Activated CD8-positive, alpha-beta memory T cell treated with anti-CD3 and anti-CD28 coated beads for 36 hours (primary cell): Measurements from ENCODE around the gene SMYD1. TPM values are rescaled to one million over a fixed set of nuclear protein-coding genes. Genes with fewer than 3 reads are reported as not detected.

Source experiments
- CTCF ChIA-PET: fragments of 350-600 bp; sonication (Branson Sonifier 250); formaldehyde crosslinking; loops from one replicate; lab custom pipeline; 2021; ENCODE audit warnings: antibody characterized with exemption; lab: Charles Lee
- POLR2A ChIA-PET: fragments of 350-600 bp; sonication (Branson Sonifier 250); formaldehyde crosslinking; loops from one replicate; lab custom pipeline; 2021; ENCODE audit warnings: antibody characterized with exemption; lab: Charles Lee
- total RNA-seq, 2 experiments: library from RNA; stranded (reverse); gene quantifications; one replicate each; pipeline ENCODE4 v1.2.3, GENCODE V29; 2021

The SMYD1 gene
- total RNA-seq, 2 experiments from 2014 or later, result not detected

DNA sequence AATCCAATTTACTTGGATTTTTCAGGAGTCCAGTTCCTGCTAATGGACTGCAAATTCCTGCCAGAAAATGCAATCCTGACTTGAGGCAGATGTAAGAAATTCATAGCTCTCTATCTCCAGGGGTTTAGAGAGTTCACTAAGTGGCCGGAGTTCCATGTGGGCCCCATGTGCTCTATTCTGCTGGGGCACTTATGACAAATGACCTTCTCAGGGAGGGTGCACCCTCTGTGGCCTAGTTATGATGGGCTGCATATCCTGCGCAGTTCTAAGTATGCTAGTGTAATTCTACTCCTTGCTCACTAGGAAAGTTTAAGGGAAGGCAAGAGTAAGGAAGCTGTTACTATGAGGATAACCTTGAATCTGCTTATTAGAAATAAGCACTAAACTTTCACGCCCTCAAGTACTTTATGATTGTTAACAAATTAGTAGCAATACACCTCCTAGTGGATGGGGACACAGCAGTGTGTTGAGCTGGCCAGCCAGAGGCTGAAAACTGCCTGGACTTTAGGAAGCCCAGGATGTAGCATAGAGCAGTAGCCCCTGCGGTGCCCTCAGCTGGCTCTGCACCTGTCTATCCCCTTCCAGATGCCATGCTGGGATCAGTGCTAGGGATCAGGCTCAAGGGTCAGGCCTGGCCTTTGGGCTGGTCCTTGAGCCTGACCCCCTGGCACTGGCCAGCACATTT, 14.4 kb downstream of the SMYD1 start:
- ChIA-PET POLR2A (no interaction called here), CTCF (no interaction called here)

DNA sequence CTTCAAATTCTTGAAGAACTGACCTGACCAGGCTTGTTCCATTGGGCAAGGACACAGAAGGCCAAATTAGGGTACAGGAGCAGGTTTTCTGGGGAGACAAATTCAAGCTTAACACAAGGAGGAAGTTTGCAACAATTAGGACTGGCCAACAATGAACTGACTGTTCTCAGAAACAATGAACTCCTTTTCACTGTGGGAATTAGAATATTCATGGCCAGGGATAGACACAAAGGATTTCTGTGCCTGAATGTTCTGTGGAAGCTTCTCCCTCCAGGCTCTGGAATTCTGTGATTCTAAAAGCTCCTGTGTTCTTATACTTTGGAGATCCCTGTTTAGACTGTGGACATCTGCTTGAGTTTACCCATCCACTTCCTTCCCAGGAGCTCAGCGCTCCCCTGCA, 15.2 kb downstream of the SMYD1 start:
- CTCF ChIA-PET, result no interaction called here
- POLR2A ChIA-PET, result no interaction called here

DNA sequence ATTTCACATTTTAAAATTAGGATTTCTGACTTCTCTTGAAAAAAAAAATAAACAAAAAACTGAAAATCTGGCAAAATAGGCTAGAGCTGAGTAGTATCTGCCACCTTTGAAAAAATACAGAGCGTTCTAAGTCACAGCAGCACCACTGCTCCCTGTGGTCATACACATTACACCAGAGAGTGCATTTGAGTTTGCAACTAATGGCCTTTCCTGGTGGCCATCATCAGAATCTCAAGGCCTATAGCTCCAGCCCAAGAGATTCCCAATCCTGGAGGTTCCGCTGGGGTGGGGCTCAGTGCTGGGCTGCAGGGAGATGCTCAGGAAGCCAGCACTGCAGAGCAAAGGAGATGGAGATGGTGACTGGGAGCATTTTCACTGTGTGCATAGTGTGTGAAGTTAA, 17.5 kb downstream of the SMYD1 start:
- POLR2A ChIA-PET, result no interaction called here
- CTCF ChIA-PET, result interaction anchor here (0.7 to 0.8 kb wide), 2 partner anchors 9 to 25 kb away, joined by 3 to 4 read pairs; no protein-coding TSS in a partner anchor

DNA sequence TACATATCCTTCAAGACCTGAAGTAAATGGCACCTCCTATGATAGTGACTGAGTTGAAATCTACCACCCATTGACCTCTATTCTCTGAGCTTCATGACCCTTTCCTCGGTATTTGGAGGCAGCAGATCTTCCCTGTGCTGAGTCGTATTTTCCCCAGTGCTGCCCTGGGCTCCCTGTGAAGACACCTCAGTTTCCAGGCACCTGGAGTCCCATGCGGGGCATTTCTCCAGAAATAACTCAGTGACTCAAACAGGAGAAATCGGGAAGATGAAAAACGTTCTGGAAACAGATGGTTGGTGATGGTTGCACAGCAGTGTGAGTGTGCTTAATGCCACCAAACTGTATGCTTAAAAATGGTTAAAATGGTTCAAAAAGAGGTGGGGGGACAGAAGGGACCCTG, 18.0 kb downstream of the SMYD1 start:
- ChIA-PET CTCF (interaction anchor here (0.7 to 0.8 kb wide), 2 partner anchors 9 to 25 kb away, joined by 3 to 4 read pairs; no protein-coding TSS in a partner anchor), POLR2A (no interaction called here)

DNA sequence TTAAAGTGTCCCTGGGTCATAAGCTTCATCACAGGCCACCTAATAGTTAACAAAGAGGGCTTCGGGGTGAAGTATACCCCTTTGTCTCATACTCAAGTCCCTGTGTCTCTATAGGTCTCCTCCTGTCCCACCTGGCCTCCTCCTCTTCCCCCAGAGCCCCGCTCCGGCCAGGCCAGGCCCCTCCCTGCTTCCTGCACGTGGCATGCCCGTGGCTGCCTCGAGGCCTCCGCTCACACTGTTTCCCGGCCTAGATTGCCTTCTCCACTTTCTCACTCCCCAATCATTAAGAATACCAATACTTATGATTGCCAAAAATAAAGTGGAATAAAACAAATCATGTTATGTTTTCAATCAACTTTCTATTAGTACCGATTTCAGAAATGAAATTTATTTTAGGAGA, 18.8 kb downstream of the SMYD1 start:
- ChIA-PET POLR2A (no interaction called here), CTCF (no interaction called here)

DNA sequence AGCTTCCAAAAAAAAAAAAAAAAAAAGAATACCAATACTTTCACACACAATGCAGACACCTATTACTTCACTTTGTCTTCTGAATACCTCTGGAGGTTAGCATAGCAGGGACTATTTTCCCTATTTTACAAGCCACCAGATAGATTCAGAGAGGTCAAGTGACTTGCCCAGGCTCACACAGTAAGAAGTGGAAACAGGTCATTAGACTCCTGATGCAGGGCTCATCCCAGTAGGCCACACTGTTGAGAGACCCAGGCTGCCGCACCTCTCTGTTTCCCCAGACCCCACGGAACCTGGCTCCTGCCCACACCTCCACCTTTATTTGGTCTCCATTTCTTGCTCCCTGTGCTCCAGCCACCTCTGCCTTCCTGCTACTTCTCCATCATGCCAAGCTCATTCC, 19.4 kb downstream of the SMYD1 start:
- CTCF ChIA-PET, result interaction anchor here (0.6 kb wide), 1 partner anchor 83 kb away, joined by 3 read pairs; no protein-coding TSS in a partner anchor

DNA sequence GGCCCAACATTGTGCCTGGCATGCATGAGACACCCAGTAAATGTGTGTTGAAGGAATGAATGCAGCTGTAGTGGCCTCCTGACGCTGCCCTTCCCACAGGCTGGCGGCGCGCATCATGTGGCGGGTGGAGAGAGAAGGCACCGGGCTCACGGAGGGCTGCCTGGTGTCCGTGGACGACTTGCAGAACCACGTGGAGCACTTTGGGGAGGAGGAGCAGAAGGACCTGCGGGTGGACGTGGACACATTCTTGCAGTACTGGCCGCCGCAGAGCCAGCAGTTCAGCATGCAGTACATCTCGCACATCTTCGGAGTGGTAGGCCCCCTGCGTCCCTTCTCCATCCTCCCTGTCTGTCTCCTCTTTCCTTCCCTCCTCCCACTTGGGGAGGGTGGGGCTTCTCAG, 20.1 kb downstream of the SMYD1 start:
- POLR2A ChIA-PET, result no interaction called here
- CTCF ChIA-PET, result no interaction called here

More for the DNA sequence above, 19.4 kb downstream of the SMYD1 start:
- POLR2A ChIA-PET, result no interaction called here

DNA sequence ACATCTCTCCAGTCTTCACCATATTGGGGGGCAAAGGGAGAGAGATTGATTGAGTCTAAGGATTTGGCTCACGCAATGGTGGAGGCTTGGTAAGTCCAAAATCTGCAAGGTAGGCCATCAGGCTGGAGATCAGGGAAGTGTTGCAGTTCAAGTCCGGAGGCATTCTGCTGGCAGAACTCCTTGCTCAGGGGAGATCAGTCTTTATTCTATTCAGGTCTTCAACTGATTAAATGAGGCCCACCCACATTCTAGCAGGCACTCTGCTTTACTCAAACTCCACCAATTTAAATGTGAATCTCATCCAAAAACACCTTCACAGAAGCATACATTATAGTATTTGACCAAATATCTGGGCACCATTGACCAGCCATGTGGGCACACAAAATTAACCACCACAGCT, 21.4 kb downstream of the SMYD1 start:
- ChIA-PET CTCF (interaction anchor here (0.7 to 1.5 kb wide), 2 partner anchors 28 to 29 kb away, joined by 3 to 5 read pairs; no protein-coding TSS in a partner anchor), POLR2A (no interaction called here)

DNA sequence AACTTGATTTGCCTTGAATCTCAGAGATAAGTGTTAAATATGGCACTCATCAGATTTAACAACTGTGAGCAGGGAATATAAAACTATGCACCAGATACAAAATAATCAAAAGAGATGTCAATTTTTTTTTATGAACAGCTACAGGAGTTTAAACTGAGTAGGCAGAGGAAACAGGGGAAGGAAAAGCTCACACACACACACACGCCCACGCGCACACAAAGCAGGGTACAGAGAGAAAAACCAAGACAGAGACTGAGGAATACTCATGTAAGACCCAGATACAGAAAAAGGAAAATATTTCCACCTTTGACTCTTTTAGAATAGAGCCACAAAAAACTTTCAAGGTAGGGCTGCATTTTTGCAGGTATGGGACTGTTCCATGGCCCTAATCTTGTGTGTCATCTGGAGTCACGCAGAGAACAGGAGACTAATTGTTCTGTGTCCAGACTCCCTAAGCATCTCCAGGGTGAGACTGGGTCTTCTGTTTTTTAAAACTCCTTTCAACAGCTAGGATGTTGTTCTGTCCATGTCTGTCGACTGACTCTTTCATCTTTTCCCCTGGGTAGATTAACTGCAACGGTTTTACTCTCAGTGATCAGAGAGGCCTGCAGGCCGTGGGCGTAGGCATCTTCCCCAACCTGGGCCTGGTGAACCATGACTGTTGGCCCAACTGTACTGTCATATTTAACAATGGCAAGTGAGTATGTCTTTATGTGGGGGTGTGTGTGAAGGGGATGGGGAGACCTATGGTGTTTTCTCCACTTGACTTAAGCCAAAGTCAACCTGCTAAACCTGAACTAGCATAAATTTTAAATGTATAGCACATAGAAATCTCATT, 23.0 kb downstream of the SMYD1 start:
- ChIA-PET CTCF (interaction anchor here (1.5 kb wide), 1 partner anchor 30 kb away, joined by 3 read pairs; no protein-coding TSS in a partner anchor), POLR2A (no interaction called here)

DNA sequence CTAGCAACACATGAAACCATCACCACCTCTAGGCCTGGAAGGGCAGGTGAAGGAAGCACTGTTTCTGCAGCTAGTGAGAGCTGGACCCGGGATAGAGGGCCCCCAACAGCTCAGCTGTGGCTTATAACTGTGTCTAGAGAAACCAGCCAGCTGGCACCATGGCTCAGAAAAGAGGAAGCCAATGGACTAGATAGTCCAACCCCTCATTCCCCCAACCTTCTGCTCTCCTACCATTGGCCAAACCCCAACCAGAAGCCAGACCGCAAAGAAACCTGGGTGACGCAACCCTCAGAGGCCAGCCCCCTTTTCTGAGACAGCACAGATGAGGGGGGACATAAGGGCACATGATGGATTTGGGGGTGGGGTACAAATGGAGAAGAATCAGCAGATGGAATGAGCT, 24.3 kb downstream of the SMYD1 start:
- CTCF ChIA-PET, result no interaction called here
- POLR2A ChIA-PET, result no interaction called here

DNA sequence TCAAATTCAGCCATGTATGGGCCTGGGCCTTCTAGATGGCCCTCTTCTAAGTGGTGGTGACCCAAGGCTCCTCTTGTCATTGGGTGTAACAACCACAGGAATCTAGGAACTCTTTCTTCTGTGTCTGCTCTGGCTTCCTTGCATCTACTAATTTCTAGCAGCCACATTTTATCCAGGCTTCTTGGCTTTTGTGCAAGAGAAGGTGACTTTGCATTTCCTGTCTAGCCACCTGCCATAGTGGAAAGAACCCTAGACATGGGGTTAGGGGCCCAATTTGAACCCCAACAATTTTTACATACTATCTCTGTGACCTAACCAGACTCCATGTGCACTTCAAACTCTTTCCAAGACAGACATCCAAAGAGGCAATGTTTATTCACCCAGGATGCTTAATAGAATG, 25.1 kb downstream of the SMYD1 start:
- CTCF ChIA-PET, result no interaction called here
- POLR2A ChIA-PET, result no interaction called here

DNA sequence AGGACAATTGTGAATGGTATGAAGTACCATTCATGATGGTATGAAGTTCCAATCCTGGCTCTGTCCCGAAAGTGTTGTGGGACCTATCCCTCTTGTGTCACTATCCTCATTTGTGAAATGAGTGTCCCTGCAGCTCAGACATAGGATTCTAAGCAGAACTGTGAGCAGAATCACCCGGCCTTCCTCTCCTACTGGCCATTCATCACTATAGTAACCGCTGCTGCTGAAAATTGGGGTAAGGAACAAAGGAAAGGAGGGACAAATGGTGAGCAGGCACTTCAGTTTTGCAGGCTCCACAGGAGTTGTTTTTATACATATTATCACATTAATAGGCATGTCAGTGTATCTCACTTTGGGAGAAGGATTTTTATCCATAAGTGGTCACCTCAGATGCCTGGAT, 27.4 kb downstream of the SMYD1 start:
- POLR2A ChIA-PET, result no interaction called here

DNA sequence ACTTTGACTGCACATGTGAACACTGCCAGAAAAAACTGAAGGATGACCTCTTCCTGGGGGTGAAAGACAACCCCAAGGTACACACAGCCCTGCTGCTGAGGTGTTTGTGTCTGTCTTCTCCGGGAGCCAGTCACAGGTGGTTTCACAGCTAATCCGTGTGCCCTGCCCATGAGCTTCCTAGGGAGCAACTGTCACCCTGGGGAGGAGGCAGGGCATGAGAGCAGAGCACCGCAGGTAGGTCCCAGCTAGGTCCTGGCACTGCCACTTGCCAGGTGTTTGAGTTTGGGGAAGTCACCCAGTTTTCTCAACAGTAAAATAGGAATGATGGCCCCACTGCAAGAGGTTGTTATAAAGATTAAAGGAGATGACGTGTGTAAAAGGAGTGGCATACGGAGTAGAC, 29.1 kb downstream of the SMYD1 start:
- ChIA-PET POLR2A (no interaction called here), CTCF (no interaction called here)

More for the DNA sequence above, 27.4 kb downstream of the SMYD1 start:
- CTCF ChIA-PET, result no interaction called here

DNA sequence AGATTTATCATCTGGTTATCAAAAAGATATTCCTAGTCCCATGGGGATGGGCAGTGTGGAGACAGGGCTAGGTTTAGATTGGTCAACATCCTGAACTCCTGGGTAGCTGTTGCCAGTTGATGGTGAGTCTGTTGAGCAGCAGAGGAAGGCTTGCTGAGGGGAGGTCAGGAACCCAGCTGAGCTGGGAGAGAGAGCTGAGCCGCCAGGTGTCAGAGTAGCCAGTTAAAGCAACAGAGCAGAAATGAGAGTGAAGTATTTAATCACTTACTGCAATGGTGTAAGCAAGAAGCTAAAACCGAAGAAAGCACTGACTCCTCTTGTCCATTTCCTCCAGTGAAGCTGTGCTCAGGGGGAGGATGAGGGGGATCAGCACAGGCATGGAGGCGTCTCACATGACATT, 29.6 kb downstream of the SMYD1 start:
- ChIA-PET POLR2A (no interaction called here), CTCF (no interaction called here)

DNA sequence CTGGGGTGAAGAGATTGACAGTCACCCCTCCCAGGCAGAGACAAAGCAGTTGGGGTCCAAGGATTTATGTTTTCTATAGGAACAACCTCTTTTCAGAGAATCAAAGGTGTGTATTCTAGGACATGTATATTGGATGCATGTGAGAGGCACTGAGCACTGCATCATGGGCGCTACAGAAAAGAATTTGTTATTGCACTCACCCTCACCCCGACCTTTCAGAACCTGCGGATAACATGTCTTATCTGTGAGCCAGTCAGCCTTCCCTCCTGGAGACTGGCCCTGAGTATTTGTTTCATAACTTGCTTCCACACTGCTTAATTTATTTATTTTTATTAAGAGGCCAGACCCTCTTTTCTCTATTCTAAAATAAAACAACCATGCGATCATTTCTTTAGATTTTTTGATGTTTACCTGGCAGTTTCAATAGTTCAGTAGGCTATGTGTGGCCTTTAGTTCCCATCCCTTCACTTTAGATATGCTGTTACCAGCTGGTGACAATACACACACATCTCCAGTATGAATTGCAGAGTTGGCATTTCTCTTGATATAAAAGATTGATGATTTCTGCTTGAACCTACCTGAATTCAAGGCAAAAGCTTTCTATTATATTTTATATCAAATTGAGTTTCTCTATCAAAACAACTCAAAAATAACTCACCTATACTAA, 30.4 kb downstream of the SMYD1 start:
- POLR2A ChIA-PET, result no interaction called here
- CTCF ChIA-PET, result no interaction called here

DNA sequence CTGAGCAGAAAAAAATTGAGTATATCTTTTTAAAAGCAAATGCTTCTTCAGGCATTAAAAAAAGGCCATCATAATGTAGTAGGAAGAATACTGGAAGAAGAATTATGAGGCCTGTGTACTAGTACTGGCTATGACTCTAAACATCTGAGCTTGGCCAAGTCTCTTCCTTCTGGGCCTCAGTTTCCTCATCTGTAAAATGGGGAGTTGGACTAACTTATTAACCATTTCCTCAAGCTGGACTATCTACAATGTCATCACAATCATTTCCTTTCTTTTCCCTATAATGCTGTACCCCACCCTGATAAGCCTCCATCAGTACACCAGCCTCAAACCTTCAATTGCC, 30.9 kb downstream of the SMYD1 start:
- ChIA-PET CTCF (interaction anchor here (0.6 kb wide), 1 partner anchor 39 kb away, joined by 4 read pairs; no protein-coding TSS in a partner anchor), POLR2A (no interaction called here)

DNA sequence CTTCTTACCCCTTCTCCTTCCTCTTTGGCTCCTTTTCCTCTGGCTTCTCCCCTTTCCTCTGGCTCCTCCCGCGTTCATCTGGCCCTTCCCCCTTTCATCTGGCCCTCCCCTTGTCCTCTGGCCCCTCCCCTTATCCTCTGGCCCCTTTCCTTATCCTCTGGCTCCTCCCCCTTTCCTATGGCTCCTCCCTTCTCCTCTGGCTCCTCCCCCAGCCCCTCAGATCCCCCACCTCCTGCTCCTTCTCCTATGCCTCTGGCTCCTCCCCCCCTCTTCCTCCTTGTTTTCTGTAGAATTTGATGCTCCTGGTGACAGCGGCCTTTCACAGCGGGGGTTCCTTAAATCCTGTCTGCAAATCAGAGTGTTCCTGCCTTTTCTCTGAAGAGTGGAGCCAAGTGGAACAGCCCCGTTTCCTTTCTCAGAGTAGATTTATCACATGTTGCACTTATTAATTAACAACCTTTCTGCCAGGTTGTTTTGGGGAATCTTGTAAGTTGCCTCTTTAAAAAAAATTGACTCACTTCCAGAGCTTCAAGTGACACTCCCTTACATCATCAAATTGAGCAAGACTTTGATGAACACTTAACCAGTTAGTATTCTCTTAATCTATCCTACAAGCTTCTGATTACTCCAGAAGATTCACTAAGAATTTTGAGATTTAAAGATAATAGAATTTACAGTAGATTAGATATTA, 32.3 kb downstream of the SMYD1 start:
- ChIA-PET POLR2A (no interaction called here), CTCF (no interaction called here)

DNA sequence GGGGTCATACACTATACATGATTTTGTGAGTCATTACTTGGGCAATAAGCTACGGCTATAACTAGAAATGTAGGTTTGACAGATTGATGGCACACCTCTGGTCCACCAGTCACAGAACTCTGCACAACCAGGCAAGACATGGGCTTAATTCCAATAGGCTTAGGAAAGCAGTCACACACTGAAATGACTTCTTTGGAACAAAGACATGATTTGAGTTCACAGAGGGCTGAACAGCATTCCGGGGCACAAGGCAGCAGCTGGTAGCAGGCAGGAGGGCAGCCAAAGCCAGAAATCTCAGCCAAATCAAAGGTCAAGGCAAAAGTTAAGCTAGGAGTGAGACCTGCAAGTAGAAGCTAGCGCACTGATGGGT, 32.8 kb downstream of the SMYD1 start:
- CTCF ChIA-PET, result no interaction called here

DNA sequence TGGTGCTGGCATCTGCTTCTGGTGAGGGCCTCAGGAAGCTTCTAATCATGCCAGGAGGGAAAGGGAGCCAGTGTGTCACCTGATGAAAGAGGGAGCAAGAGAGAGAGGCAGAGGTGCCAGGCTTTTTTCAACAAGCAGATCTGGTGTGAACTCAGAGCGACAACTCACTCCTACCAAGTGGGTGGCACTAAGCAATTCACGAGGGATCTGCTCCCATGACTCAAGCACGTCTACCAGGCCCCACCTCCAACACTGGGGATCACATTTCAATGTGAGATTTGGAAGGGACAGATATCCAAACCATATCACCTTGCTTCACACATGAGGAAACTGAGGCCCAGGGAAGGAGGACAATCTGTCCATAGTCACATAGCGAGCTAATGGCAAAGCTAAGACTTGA, 41.2 kb downstream of the SMYD1 start:
- ChIA-PET POLR2A (no interaction called here), CTCF (no interaction called here)

More for the DNA sequence above, 32.8 kb downstream of the SMYD1 start:
- POLR2A ChIA-PET, result no interaction called here

DNA sequence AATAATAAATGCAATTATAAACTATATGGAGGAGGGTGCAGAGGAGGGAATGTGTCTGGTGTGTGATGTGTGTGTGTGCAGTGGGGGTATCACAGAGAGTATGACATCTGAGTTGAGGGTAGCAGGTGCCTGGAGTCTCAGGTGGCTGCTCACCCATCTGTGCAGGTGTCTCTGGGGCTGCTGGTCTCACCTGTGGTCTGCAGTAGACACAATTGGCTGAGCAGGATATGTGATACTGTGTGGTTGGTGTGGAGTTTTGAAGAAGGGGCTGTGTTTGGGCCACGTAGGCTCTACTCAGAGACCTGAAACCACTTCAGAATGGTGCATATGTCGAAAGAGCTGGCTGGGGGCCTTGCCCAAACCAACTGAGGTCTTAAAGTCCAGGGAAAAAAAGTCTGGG, 43.2 kb downstream of the SMYD1 start:
- ChIA-PET CTCF (no interaction called here), POLR2A (no interaction called here)
